ENCODE measurements around the gene SEM1. TPM values are rescaled to one million over a fixed set of nuclear protein-coding genes. Genes with fewer than 3 reads are reported as not detected.

Gene SEM1
- 87.0 and 235 TPM in 2 replicates for polyA plus RNA-seq (2011; rRNA removed)
- polyA plus RNA-seq (2012; cell fraction: cytosol; rRNA removed), result 80.2 and 115 TPM in 2 replicates
- 7.4 and 10.7 TPM in 2 replicates for polyA plus RNA-seq (2012; cell fraction: nucleus; rRNA removed)
- 855 to 978 TPM (median 859 TPM) in 3 replicates for polyA plus RNA-seq (2017; fragmentation: RNase III; extraction: RNeasy Plus Mini Kit Qiagen cat#74134 plus additional on column Dnase treatment)
- 15.6 and 20.3 TPM in 2 replicates for polyA minus RNA-seq (2011; rRNA and poly(A)+ RNA removed)

DNA sequence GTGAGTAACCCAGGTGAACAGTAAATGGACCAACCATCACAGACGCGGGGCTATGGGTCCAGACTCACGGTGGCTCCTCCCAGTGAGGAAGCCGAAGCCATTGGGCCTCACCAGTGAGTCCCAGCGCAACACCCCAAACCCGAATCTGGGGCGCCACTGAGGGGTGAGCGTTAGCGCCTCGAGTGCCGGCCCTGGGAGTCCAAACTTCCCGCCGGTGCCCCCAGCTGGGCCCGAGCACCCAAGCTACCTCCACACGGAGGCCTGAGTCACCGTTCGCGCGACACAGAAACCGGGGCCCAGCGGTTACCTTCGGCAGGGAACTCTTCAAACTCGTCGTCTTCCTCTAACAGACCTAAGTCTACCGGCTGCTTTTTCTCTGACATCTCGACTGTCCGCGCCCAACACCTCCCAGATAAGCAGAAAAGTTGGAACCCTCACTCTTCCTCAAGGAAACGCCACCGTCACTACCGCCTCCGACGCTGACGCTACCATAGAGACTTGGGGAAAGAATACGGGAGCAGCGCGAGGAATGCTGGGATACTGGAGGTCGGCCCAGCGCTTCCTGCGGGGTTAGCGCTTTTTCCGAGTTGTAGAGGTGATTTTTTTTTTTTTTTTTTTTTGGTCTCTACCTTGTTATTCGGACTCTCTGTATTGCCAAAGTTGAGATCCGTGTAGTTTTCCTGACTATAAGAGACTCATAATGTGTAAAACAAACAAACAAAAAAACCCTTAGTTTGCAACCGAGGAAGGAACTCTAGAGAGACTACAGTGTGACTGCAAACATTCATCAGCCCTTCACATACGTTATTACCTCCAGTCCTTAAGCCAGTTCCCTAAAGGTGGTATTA, at the start of gene SEM1:
Gene SEM1, minus strand, starts transcription at position 466 of the 848 bp plus-strand sequence. Its CDS starts 83 bp downstream, at position 383.
- ATAC-seq, result peak; percentile 99
- Histone ChIP-seq H3K4me3 (peak within 1 kb of the TSS; percentile 95), H3K4me2 (peak within 1 kb of the TSS; percentile 81), H3K9me3 (no peaks in the 10 kb centered on the region), H3K27ac (peak within 1 kb of the TSS; percentile 88 to 98), H3K4me1 (peaks cover 15% of the 10 kb centered on the region; the same call in 2 of the 3 replicates)
- peak; percentile 7 for FAIRE-seq
- 1% methylated on average over 46 of the region's 46 CpGs for WGBS (ENCODE audit: missing lambda C conversion rate)
- ChIA-PET POLR2A (interaction anchor here (0.6 kb wide), 2 partner anchors 9 to 517 kb away, joined by 3 to 6 read pairs; no protein-coding TSS in a partner anchor), CTCF (no interaction called here)
- DNase-seq (ENCODE audit: low read depth in 1 of 2, low spot score in 1 of 2), result peak; percentile 60 to 88
- TF ChIP-seq, protein P1, sequence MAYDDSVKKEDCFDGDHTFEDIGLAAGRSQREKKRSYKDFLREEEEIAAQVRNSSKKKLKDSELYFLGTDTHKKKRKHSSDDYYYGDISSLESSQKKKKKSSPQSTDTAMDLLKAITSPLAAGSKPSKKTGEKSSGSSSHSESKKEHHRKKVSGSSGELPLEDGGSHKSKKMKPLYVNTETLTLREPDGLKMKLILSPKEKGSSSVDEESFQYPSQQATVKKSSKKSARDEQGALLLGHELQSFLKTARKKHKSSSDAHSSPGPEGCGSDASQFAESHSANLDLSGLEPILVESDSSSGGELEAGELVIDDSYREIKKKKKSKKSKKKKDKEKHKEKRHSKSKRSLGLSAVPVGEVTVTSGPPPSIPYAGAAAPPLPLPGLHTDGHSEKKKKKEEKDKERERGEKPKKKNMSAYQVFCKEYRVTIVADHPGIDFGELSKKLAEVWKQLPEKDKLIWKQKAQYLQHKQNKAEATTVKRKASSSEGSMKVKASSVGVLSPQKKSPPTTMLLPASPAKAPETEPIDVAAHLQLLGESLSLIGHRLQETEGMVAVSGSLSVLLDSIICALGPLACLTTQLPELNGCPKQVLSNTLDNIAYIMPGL (CRISPR knock-in tag; IDR thresholded peaks at IDR 0.05; ENCODE audit: borderline replicate concordance), result peak; percentile 85; the same call in 1 of the 2 replicates
- TF ChIP-seq, protein P2, sequence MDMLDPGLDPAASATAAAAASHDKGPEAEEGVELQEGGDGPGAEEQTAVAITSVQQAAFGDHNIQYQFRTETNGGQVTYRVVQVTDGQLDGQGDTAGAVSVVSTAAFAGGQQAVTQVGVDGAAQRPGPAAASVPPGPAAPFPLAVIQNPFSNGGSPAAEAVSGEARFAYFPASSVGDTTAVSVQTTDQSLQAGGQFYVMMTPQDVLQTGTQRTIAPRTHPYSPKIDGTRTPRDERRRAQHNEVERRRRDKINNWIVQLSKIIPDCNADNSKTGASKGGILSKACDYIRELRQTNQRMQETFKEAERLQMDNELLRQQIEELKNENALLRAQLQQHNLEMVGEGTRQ (IDR thresholded peaks at IDR 0.05), result no peak
- TF ChIP-seq POLR2A (IDR thresholded peaks at IDR 0.05; ENCODE audit: low read length) (peak; percentile 70), EHMT2 (IDR thresholded peaks at IDR 0.05; ENCODE audit: low read depth) (no peak), GATA3 (IDR thresholded peaks at IDR 0.05; ENCODE audit: borderline replicate concordance) (peak; percentile 14; the same call in 1 of the 2 replicates), KDM5A (IDR thresholded peaks at IDR 0.05) (peak; percentile 43; the same call in 1 of the 2 replicates), MAZ (IDR thresholded peaks at IDR 0.05; ENCODE audit: borderline replicate concordance, low read depth, low read length) (no peak), FOXS1 (CRISPR knock-in tag; IDR thresholded peaks at IDR 0.05) (no peak), PHF8 (IDR thresholded peaks at IDR 0.05; ENCODE audit: borderline replicate concordance, low read depth) (peak; percentile 98), MYC (IDR thresholded peaks at IDR 0.05; ENCODE audit: borderline replicate concordance, low read length) (no peak), RAD21 (conservative IDR thresholded peaks at IDR 0.05 in 1 of 2, IDR thresholded peaks at IDR 0.05 in 1 of 2) (no peak), TP53 (CRISPR knock-in tag; IDR thresholded peaks at IDR 0.05) (no peak), FOSL2 (IDR thresholded peaks at IDR 0.05) (no peak), FOSL2 (CRISPR knock-in tag; IDR thresholded peaks at IDR 0.05) (peak; percentile 43), BHLHE40 (IDR thresholded peaks at IDR 0.05; ENCODE audit: low read depth, low read length) (no peak), MAFK (IDR thresholded peaks at IDR 0.05; ENCODE audit: partially characterized antibody) (peak; percentile 27), CBX2 (IDR thresholded peaks at IDR 0.05; ENCODE audit: borderline replicate concordance, low read depth) (no peak), HOXA7 (CRISPR knock-in tag; IDR thresholded peaks at IDR 0.05) (no peak), ZSCAN20 (CRISPR knock-in tag; IDR thresholded peaks at IDR 0.05) (no peak), FOSB (CRISPR knock-in tag; IDR thresholded peaks at IDR 0.05) (no peak), CHD2 (IDR thresholded peaks at IDR 0.05; ENCODE audit: low read length, partially characterized antibody) (no peak), JUNB (IDR thresholded peaks at IDR 0.05) (no peak), RCOR1 (IDR thresholded peaks at IDR 0.05; ENCODE audit: low read depth, low read length) (no peak), NR3C1 (IDR thresholded peaks at IDR 0.05) (no peak), JUN (IDR thresholded peaks at IDR 0.05) (peak; percentile 75 to 87; a peak in 4 of 5 replicates), TFCP2L1 (CRISPR knock-in tag; IDR thresholded peaks at IDR 0.05) (0 out of 2 replicates have a peak, but pooled peaks have one; percentile 29), RARB (CRISPR knock-in tag; IDR thresholded peaks at IDR 0.05) (no peak), KDM1A (IDR thresholded peaks at IDR 0.05; ENCODE audit: low read depth) (no peak)
- TF ChIP-seq, protein P3, sequence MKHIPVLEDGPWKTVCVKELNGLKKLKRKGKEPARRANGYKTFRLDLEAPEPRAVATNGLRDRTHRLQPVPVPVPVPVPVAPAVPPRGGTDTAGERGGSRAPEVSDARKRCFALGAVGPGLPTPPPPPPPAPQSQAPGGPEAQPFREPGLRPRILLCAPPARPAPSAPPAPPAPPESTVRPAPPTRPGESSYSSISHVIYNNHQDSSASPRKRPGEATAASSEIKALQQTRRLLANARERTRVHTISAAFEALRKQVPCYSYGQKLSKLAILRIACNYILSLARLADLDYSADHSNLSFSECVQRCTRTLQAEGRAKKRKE (CRISPR knock-in tag; IDR thresholded peaks at IDR 0.05; ENCODE audit: low read depth), result no peak; the same call in 1 of the 2 replicates
- TF ChIP-seq, protein P4, sequence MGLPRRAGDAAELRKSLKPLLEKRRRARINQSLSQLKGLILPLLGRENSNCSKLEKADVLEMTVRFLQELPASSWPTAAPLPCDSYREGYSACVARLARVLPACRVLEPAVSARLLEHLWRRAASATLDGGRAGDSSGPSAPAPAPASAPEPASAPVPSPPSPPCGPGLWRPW (IDR thresholded peaks at IDR 0.05), result no peak
- TF ChIP-seq, protein P5, sequence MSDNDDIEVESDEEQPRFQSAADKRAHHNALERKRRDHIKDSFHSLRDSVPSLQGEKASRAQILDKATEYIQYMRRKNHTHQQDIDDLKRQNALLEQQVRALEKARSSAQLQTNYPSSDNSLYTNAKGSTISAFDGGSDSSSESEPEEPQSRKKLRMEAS (IDR thresholded peaks at IDR 0.05), result peak; percentile 49; the same call in 1 of the 2 replicates
- TF ChIP-seq, protein P6, sequence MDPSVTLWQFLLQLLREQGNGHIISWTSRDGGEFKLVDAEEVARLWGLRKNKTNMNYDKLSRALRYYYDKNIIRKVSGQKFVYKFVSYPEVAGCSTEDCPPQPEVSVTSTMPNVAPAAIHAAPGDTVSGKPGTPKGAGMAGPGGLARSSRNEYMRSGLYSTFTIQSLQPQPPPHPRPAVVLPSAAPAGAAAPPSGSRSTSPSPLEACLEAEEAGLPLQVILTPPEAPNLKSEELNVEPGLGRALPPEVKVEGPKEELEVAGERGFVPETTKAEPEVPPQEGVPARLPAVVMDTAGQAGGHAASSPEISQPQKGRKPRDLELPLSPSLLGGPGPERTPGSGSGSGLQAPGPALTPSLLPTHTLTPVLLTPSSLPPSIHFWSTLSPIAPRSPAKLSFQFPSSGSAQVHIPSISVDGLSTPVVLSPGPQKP (IDR thresholded peaks at IDR 0.05; ENCODE audit: low read depth, low read length), result no peak
- TF ChIP-seq, protein P7, sequence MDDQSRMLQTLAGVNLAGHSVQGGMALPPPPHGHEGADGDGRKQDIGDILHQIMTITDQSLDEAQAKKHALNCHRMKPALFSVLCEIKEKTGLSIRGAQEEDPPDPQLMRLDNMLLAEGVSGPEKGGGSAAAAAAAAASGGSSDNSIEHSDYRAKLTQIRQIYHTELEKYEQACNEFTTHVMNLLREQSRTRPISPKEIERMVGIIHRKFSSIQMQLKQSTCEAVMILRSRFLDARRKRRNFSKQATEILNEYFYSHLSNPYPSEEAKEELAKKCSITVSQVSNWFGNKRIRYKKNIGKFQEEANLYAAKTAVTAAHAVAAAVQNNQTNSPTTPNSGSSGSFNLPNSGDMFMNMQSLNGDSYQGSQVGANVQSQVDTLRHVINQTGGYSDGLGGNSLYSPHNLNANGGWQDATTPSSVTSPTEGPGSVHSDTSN (IDR thresholded peaks at IDR 0.05), result no peak

All from A549 (cell line).